ENCODE measurements around the gene ENTPD5.
A peak's percentile ranks its signal among the peaks of the same experiment; 100 is the strongest.
"Not testable (repeated sequence)": the region's sequence is repeated elsewhere in the genome, so short reads cannot be mapped to it uniquely, and the experiment has no call there.

Gene ENTPD5

GRCh38 chr14:73945159-73945670 is 73.9 kb downstream of the ENTPD5 start:
- FAIRE-seq (no peak), DNase-seq (ENCODE audit: insufficient read length, low spot score) (no peak)

GRCh38 chr14:73944432-73945158 is 74.5 kb downstream of the ENTPD5 start:
- DNase-seq (ENCODE audit: insufficient read length, low spot score) (no peak), FAIRE-seq (no peak)

GRCh38 chr14:73943083-73943482 is 76.0 kb downstream of the ENTPD5 start:
- no peak for FAIRE-seq

GRCh38 chr14:73942180-73942579 is 76.9 kb downstream of the ENTPD5 start:
- DNase-seq (ENCODE audit: insufficient read length, low spot score) = no peak
- no peak for FAIRE-seq

More at GRCh38 chr14:73943083-73943482, 76.0 kb downstream of the ENTPD5 start:
- DNase-seq (ENCODE audit: insufficient read length, low spot score) = peak; percentile 95

- no peak for FAIRE-seq
- DNase-seq (ENCODE audit: insufficient read length, low spot score) = no peak
These were observed 82.1 kb downstream of the ENTPD5 start for GRCh38 chr14:73937012-73937411.

GRCh38 chr14:73936548-73936947 is 82.5 kb downstream of the ENTPD5 start:
- FAIRE-seq = peak; percentile 26
- no peak for DNase-seq (ENCODE audit: insufficient read length, low spot score)

- DNase-seq (ENCODE audit: insufficient read length, low spot score) (peak; percentile 52), FAIRE-seq (peak; percentile 49)
These were observed 83.4 kb downstream of the ENTPD5 start for GRCh38 chr14:73935666-73936065.

GRCh38 chr14:73924337-73924736 is 94.8 kb downstream of the ENTPD5 start:
- DNase-seq (ENCODE audit: insufficient read length, low spot score) = no peak
- no peak for FAIRE-seq

- FAIRE-seq = peak; percentile 88
- DNase-seq (ENCODE audit: insufficient read length, low spot score) = not testable (repeated sequence)
These were observed 99.6 kb downstream of the ENTPD5 start for GRCh38 chr14:73919457-73919856.

GRCh38 chr14:73916324-73916723 is 102.8 kb downstream of the ENTPD5 start:
- DNase-seq (ENCODE audit: insufficient read length, low spot score) (no peak), FAIRE-seq (no peak)

GRCh38 chr14:73913256-73913655 is 105.8 kb downstream of the ENTPD5 start:
- FAIRE-seq (no peak), DNase-seq (ENCODE audit: insufficient read length, low spot score) (no peak)

- no peak for DNase-seq (ENCODE audit: insufficient read length, low spot score)
- peak; percentile 76 for FAIRE-seq
These were observed 109.4 kb downstream of the ENTPD5 start for GRCh38 chr14:73909681-73910080.
